Muscle layer of colon (tissue), 2 donors: Measurements from ENCODE around the gene NACC2.

ENCODE experiments used
- H3K27ac ChIP-seq: one replicate; pipeline ENCODE4 v1.7.0; 2013; ENCODE audit warnings: low read depth, mild to moderate bottlenecking, low read length, moderate library complexity
- H3K27me3 ChIP-seq, 2 donors: one replicate each; pipeline ENCODE4 v1.7.0; 2013; ENCODE audit warnings: low read length in 2 of 2, mild to moderate bottlenecking in 2 of 2; ENCODE audit not compliant: insufficient read depth in 2 of 2, control insufficient read depth in 1 of 2
- H3K36me3 ChIP-seq: one replicate; pipeline ENCODE4 v1.7.0; 2013; ENCODE audit warnings: mild to moderate bottlenecking, low read length; ENCODE audit not compliant: insufficient read depth
- H3K4me1 ChIP-seq: one replicate; pipeline ENCODE4 v1.7.0; 2013; ENCODE audit warnings: mild to moderate bottlenecking, low read length; ENCODE audit not compliant: insufficient read depth
- H3K4me3 ChIP-seq, 2 donors: one replicate each; pipeline ENCODE4 v1.7.0; 2013; ENCODE audit warnings: low read length in 2 of 2, low read depth in 1 of 2, mild to moderate bottlenecking in 1 of 2, moderate library complexity in 1 of 2
- H3K9ac ChIP-seq: one replicate; pipeline ENCODE4 v1.7.0; 2013; ENCODE audit warnings: low read length
- H3K9me3 ChIP-seq: one replicate; pipeline ENCODE4 v1.7.0; 2013; ENCODE audit warnings: mild to moderate bottlenecking, low read length
- donor health status: abdominal sarcoma.
- donor health status: Adenocarcinoma of cecum.

NACC2 gene

DNA sequence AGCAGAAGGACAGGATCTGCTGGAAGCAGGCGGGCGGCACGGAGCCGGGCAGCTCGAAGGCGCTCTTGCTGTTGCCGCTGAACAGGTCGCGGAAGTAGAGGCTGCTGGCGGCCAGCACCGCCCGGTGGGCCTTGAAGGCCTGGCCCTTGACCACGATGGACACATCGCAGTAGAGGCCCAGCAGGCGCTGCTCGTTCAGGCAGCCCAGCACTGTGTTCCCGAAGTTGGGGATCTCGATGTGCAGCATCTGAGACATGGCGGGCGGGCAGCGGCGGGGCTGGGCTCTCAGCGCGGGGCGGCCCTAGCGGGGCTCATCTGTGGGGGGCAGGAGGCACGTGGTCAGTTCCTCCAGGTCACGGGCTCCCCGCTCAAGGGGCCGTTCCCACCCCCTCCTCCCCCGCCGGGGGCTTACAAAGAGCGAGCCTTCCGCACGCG lies 44.8 kb downstream of the NACC2 start:
- Histone ChIP-seq H3K4me3 (no peak overlapping the region), H3K27me3 (no peaks in the 10 kb centered on the region), H3K36me3 (peaks cover 11% of the 10 kb centered on the region), H3K9ac (no peak overlapping the region), H3K4me1 (peaks cover 39% of the 10 kb centered on the region), H3K27ac (peak overlapping the region; percentile 84), H3K9me3 (no peaks in the 10 kb centered on the region)

DNA sequence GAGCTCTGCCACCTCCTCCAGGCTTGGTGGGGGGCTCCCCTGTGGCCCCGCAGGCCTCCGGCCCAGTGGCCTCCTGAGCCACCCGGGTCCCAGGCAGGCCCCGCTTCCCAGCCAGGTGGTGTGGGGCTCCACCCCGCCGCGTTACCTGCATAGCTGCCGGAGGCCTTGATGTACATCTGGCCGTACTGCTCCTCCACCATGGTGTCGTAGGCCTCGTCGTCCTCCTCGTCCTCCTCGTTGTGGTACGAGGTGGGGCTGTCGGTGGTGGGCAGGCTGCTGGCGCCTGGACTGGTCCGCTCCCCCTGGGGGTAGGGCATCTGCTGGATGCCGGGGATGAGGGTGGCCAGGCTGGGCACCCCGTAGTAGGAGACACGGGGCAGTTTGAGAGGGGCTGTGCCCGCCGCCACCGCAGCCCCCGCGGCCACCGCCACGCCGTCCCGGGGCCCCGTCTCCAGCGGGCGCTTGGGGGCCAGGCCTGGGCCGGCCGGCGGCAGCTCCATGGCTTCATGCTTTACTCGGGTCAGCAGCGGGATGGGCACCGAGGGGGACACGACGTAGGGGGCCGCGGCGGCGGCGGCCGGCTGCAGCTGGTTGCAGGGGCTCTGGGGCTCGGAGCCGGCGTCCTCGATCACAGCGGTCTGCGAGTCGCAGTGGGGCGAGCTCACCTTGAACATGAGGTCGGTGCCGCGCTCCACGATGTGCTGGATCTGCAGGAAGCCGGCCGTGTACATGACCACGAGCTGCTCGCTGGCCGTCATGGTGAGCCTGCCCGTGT lies 45.4 kb downstream of the NACC2 start:
- H3K27ac ChIP-seq = no peak overlapping the region
- H3K9ac ChIP-seq = no peak overlapping the region
- H3K4me3 ChIP-seq = no peak overlapping the region
- no peaks in the 10 kb centered on the region for H3K27me3 ChIP-seq
- peaks cover 33% of the 10 kb centered on the region for H3K4me1 ChIP-seq
- no peaks in the 10 kb centered on the region for H3K9me3 ChIP-seq
- peaks cover 11% of the 10 kb centered on the region for H3K36me3 ChIP-seq

DNA sequence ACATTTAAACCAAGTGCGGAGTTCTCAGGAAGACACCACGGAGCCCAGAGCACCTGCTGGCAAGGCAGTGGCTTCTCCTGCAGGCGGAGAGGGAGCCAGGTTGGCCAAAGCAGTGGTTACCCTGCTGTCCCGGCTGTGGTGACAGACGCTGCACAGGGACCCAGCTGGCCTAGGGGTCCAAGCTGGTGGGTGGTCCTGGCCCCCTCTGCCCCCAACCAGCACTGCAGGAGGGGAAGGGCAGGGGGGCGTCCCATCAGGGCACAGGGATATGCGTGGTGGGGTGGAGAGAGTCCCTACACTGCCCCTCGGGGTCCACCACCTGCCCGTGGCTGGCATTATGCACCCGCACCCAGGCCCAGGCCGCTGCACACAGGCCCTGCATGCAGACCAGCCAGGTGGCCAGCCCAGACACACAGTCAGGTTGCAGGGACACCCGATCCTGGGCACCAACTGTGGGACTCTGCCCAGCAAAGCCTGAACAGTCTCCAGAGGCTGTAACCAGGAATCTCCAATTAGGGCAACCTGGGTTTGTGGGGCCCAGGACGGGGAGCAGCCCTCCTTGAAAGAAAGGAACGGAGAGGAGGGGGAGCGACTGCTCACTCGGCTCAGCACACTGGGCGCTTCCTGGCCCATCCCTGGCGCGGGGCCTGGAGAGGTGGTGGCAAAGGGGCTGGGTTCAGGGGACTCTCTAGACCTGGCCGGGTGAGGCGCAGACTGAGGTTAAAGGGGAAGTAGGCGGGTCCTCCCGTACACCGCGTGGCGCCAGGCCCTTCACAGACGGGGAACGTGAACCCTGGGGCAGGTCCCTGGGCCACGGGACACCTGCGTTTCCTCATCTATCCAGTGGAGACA lies 46.3 kb downstream of the NACC2 start:
- Histone ChIP-seq H3K27me3 (no peaks in the 10 kb centered on the region), H3K4me3 (no peak overlapping the region), H3K27ac (no peak overlapping the region), H3K9ac (no peak overlapping the region), H3K36me3 (peaks cover 11% of the 10 kb centered on the region), H3K9me3 (no peaks in the 10 kb centered on the region), H3K4me1 (peaks cover 24% of the 10 kb centered on the region)

DNA sequence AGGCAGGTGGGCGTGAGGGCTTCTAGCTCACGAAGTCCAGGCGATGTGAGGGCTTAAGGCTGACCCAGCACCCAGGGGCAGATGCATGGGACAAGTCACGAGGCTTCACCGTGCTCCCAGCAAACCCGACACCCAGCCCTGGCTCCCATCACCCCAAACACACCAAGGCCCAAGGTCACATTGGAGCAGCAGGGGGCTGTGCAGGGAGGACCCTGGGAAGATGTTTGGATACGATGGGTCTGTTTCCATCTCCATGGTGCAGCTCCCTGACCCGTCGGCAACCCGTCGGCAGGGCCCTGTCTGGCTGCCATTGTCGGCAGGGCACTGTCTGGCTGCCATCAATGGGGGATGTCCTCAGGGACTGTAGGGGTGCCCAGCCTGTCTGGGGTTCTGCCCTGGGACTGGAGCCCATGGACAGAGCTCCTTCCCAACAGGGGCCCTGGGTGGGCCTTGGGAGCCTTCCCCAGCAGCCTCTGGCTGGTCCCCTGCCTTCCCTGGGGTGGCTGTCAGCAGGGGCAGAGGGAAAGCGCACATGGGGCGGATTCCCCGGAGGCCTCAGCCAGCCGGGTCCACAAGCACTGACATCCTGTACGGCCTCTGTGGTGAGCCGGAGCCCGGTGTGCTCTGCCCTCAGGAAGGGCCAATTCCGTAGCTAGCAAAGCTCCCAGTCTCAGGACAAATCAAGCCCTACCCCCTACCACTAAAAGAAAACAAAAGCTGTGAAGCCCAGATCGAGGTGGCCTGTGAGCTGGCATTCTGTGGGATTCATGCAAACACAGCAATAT lies 47.1 kb downstream of the NACC2 start:
- Histone ChIP-seq H3K4me1 (peaks cover 16% of the 10 kb centered on the region), H3K4me3 (no peak overlapping the region), H3K9ac (no peak overlapping the region), H3K27me3 (no peaks in the 10 kb centered on the region), H3K36me3 (peaks cover 11% of the 10 kb centered on the region), H3K9me3 (no peaks in the 10 kb centered on the region), H3K27ac (no peak overlapping the region)

DNA sequence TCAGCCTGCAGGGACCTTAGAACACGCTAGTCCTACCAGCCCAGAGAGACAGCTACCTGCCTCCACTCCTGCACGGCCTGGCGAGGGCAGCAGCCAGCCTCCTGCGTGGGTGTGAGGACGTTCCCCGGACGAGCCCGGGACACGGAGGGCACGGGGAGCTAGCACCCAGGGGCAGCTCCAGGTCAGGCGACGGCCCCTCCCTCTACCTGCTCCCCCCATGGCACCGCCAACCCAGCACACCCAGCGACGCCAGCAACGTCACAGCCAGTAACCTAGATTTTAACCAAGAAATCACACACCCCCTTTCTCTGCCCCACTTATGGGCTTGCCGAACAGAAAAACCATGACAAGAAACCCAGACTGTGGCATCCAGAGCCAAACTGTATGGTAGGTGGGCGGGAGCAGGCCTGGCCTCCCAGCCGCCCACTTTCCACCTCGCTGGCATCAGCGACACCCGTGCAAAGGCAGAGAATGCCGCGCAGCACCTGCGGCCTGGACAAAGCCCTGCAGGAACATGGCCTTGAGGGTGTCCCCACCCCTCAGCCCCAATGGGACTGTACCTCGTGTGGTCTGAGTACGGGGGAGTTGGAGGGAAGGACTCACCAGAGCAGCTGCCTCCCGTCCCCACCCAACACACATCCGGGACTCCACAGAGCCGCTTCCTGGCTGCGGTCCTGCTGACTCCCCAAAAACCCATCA lies 47.9 kb downstream of the NACC2 start:
- Histone ChIP-seq H3K4me3 (no peak overlapping the region), H3K36me3 (peaks cover 11% of the 10 kb centered on the region), H3K9ac (no peak overlapping the region), H3K4me1 (peaks cover 9% of the 10 kb centered on the region), H3K27me3 (no peaks in the 10 kb centered on the region), H3K27ac (no peak overlapping the region), H3K9me3 (no peaks in the 10 kb centered on the region)

DNA sequence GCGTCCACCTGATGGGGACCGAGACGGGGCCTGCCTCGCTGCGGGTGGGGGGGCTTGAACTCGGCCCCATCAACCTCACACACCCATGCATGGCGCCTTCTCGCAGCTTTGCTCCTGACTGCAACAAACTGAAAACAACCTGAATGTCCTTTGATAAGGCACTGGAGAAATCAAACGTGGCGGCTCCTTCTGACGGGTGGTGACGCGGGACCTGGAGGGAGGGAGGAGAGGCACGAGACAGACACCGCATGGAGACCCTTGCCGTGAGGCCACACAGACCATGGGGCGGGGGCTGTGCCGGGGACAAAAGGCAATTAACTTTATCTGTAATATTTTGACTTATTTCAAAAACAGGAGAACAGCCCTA lies 48.6 kb downstream of the NACC2 start:
- H3K4me3 ChIP-seq = no peak overlapping the region
- H3K4me1 ChIP-seq = peaks cover 8% of the 10 kb centered on the region
- peaks cover 11% of the 10 kb centered on the region for H3K36me3 ChIP-seq
- no peaks in the 10 kb centered on the region for H3K27me3 ChIP-seq
- H3K27ac ChIP-seq = no peak overlapping the region
- H3K9me3 ChIP-seq = no peaks in the 10 kb centered on the region
- no peak overlapping the region for H3K9ac ChIP-seq

DNA sequence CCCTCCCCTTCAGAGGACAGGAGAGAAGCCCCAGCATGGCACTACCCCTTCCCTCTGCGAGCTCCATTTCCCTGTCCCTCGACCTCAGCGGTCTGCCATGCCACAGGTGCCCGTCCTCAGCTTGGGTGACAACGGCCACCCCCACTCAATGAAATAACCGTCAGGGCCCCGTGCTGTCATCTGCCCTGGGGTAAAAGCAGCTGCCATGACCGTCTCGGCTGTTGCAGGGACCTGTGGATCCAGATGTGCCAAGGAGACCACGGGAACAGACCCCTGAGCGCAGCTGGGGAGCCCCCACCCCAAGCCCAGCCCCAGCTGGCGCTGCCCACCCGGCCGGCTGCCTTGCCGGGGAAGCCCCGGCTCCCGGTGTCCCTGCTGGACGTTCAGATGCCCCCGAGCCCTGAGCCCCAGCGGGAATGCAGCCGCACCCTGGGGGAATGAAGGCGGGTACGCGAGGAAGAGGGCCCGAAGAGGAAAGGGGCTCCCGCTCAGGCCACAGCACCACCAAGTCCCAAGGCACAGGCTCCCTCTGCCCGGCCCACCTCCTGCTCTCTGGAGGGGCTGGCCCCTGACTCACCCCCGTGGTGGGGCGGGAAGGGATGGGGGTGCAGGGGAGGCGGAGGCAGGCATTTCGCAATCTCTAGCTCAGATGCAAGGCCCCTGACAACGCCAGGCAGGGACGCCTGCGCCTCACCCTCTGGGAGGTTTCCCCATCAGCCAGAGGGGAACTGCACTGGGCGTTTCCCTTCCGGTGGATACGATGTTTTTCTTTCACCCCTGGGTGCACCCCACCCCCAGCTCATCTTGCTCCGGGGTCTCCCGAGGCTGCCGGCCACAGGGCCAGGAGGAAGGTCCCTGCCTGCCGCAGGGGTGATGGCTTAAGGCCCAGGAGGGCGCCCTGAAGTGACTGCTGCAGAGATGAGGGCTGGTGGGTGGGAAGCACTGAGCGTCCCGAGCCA lies 49.2 kb downstream of the NACC2 start:
- no peak overlapping the region for H3K4me3 ChIP-seq
- H3K27ac ChIP-seq = no peak overlapping the region
- H3K9me3 ChIP-seq = no peaks in the 10 kb centered on the region
- no peaks in the 10 kb centered on the region for H3K27me3 ChIP-seq
- peaks cover 11% of the 10 kb centered on the region for H3K36me3 ChIP-seq
- H3K4me1 ChIP-seq = peaks cover 8% of the 10 kb centered on the region
- no peak overlapping the region for H3K9ac ChIP-seq

DNA sequence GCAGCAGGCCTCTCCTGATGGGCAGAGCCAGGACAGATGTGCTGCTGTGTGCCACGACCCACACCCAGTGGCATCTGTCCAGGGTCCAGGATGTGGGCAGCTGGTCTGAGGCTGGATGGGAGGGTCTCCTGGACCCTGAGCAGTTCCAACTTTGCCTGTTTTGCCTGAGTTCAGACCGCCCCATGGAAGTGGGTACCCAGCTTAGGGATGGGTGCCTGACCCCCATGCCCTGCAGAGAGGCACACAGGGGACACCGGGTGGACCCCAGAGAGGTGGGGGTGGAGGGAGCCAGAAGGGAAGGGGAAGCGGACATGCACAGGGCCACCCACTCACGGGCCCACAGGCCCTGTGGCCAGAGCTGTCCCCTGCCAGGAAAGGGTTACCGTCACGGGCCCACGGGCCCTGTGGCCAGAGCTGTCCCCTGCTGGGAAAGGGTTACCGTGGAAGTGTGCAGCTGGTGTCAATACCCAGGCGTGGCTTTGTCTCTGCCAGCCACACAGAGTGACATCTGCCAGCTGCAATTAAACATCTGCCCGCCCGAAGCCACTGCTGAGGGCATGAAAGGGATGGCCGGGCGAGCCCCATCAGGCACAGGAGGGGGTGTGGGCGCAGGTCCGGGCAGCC lies 50.0 kb downstream of the NACC2 start:
- peaks cover 11% of the 10 kb centered on the region for H3K36me3 ChIP-seq

DNA sequence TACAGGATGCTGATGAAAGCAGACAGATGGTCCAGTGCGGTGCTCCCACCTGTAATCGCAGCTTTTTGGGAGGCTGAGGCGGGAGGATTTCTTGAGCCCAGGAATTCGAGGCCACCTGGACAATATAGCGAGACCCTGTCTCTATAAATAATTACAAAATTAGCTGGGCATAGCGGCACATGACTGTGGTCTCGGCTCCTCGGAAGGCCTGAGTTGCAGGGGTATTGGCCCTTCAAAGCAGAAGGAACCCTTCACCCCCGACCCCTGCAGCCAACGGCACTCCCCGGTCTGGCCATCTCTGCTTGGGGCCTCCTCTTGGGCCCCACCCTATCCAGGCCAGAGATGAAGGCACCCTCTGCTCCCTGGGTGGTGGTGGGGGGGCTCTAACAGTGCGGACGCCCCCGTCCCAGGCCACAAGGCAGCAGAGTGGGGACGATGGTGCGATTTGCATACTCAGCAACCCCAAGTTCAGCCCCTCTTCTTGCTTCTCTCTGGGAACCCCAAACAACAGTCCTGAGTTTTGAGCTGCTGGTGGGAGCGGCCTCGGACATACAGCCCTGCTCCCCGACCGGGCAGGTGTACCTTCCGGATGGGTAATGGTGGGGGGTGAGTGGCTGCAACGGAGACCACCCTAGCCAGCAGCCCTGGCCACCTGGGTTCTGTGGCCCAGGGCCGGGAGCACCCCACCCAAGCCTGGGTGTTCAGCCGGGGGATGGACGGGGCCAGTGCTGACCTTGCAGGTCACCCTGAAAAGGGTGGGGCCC lies 50.7 kb downstream of the NACC2 start:
- Histone ChIP-seq H3K36me3 (peaks cover 11% of the 10 kb centered on the region), H3K9me3 (no peaks in the 10 kb centered on the region), H3K27me3 (no peaks in the 10 kb centered on the region), H3K4me3 (no peak overlapping the region), H3K27ac (no peak overlapping the region), H3K9ac (no peak overlapping the region), H3K4me1 (peaks cover 8% of the 10 kb centered on the region)

More for the DNA sequence above, 50.0 kb downstream of the NACC2 start:
- Histone ChIP-seq H3K9me3 (no peaks in the 10 kb centered on the region), H3K4me3 (no peak overlapping the region), H3K4me1 (peaks cover 8% of the 10 kb centered on the region), H3K27ac (no peak overlapping the region), H3K9ac (no peak overlapping the region), H3K27me3 (no peaks in the 10 kb centered on the region)
